ENCODE results near the gene CC2D2A. TPM values are rescaled to one million over a fixed set of nuclear protein-coding genes. Genes with fewer than 3 reads are reported as not detected.
A peak's percentile ranks its signal among the peaks of the same experiment; 100 is the strongest.

CC2D2A gene
- total RNA-seq, 2 experiments from 2014 or later = not detected

DNA sequence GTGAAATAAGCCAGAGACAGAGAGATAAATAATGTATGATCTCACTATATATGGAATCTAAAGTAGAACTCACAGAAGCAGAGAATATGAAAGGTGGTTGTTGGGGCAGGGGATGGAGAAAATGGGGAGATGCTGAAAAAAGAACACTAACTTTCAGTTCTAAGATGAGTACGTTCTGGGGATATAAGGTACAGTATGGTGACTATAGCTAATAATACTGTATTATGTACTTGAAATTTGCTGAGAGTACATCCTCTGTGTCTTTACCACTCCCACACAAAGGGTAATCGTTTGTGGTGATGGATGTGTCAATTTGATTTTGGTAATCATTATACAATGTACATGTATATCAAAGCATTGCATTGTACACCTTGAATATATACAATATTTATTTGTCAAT, 178.9 kb downstream of the CC2D2A start:
- Histone ChIP-seq H2AFZ (ENCODE audit: low read length) (no peak overlapping the region), H3K4me3 (ENCODE audit: low read depth, low read length, poor library complexity, severe bottlenecking) (no peak overlapping the region), H3K4me1 (ENCODE audit: insufficient read depth, low read length, poor library complexity, severe bottlenecking) (peaks cover 40% of the 10 kb centered on the region), H4K20me1 (ENCODE audit: insufficient read depth, low read length) (peaks cover 5% of the 10 kb centered on the region; the same call in 1 of the 2 replicates), H3K9me3 (ENCODE audit: low read length) (no peaks in the 10 kb centered on the region), H3K27ac (ENCODE audit: low read depth, low read length, poor library complexity, severe bottlenecking) (no peak overlapping the region), H3K9me2 (ENCODE audit: insufficient read depth, low read length) (no peaks in the 10 kb centered on the region), H3K36me3 (ENCODE audit: insufficient read depth, low read length) (peaks cover 9% of the 10 kb centered on the region), H3K79me2 (ENCODE audit: insufficient read depth, low read depth, low read length) (peaks cover 87% of the 10 kb centered on the region), H3K4me2 (ENCODE audit: low read length) (no peak overlapping the region)
- ChIA-PET CTCF (ENCODE audit: unreplicated experiment) (no interaction called here), POLR2A (no interaction called here)
- DNase-seq (ENCODE audit: low spot score) = no peak
- intact Hi-C loops (cut with micrococcal nuclease; ENCODE audit: unreplicated experiment) = no loop called here
- TF ChIP-seq EZH2phosphoT487 (IDR thresholded peaks at IDR 0.05; ENCODE audit: borderline replicate concordance, low read depth, low read length) (no peak), CTCF (conservative IDR thresholded peaks at IDR 0.05; ENCODE audit: low read length) (no peak)
- BruUV-seq (replicated peaks) = no TSS peak

DNA sequence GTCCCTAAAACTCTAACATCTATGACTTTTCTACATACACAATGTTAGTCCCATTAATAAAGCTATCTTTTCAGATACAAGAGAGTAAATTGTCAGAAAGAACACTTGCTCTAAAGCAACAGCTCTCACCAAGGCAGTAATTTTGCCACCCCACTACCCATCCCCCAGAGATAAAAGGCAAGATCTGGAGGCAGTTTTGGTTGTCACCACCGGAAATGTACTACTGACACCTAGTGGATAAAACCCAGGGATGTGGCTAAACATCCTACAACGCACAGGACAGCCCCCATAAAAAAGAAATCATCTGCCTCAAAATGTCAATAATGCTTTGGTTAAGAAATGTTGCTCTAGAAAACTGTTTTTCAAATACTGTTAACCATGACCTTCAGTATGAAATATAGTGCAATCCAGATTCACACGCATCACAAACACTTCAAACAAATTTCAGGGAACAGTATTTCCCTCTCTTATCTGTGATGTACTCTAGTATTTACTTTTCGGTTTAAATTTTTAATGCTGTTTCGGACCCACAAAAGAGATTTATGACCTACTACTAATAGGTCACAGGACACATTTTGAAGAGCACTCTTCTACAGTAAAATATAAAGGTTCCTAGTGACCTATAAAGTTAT, 180.3 kb downstream of the CC2D2A start:
- ChIA-PET POLR2A (interaction anchor here (0.5 kb wide), 1 partner anchor 71 kb away, joined by 3 read pairs; no protein-coding TSS in a partner anchor), CTCF (ENCODE audit: unreplicated experiment) (no interaction called here)
- H3K4me1 ChIP-seq (ENCODE audit: insufficient read depth, low read length, poor library complexity, severe bottlenecking) = peaks cover 43% of the 10 kb centered on the region
- intact Hi-C loops (cut with micrococcal nuclease; ENCODE audit: unreplicated experiment) = loop anchor here (1.0 to 10.0 kb wide), 6 partner anchors 171 to 575 kb away; partner anchors contain the start of gene TAPT1
- no peaks in the 10 kb centered on the region for H3K9me2 ChIP-seq (ENCODE audit: insufficient read depth, low read length)
- H4K20me1 ChIP-seq (ENCODE audit: insufficient read depth, low read length) = peaks cover 2% of the 10 kb centered on the region; the same call in 1 of the 2 replicates
- DNase-seq (ENCODE audit: low spot score) = peak; percentile 79
- peaks cover 9% of the 10 kb centered on the region for H3K36me3 ChIP-seq (ENCODE audit: insufficient read depth, low read length)
- H2AFZ ChIP-seq (ENCODE audit: low read length) = no peak overlapping the region
- peaks cover 88% of the 10 kb centered on the region for H3K79me2 ChIP-seq (ENCODE audit: insufficient read depth, low read depth, low read length)
- H3K27ac ChIP-seq (ENCODE audit: low read depth, low read length, poor library complexity, severe bottlenecking) = no peak overlapping the region
- no peak overlapping the region for H3K4me3 ChIP-seq (ENCODE audit: low read depth, low read length, poor library complexity, severe bottlenecking)
- H3K4me2 ChIP-seq (ENCODE audit: low read length) = peak overlapping the region; percentile 25
- peak; percentile 98 for TF ChIP-seq CTCF (conservative IDR thresholded peaks at IDR 0.05; ENCODE audit: low read length)
- no peak for TF ChIP-seq EZH2phosphoT487 (IDR thresholded peaks at IDR 0.05; ENCODE audit: borderline replicate concordance, low read depth, low read length)
- BruUV-seq (replicated peaks) = no TSS peak
- H3K9me3 ChIP-seq (ENCODE audit: low read length) = no peaks in the 10 kb centered on the region

Small RNA genes lying within 50 kb of the gene (small RNA-seq; reads per million reads assigned to genes)
- not detected for gene AC007016.1

Other genes starting within 250 kb of the CC2D2A start
- gene C1QTNF7, start 41.8 kb upstream of the CC2D2A start, total RNA-seq (2014; rRNA removed; shearing (Covaris generic)) = not detected in 2 replicates
- gene C1QTNF7, start 41.8 kb upstream of the CC2D2A start, total RNA-seq (2022) = not detected in 2 replicates
- gene FBXL5, start 185.5 kb downstream of the CC2D2A start, total RNA-seq (2014; rRNA removed; shearing (Covaris generic)) = 73.9 and 102 TPM in 2 replicates
- 43.5 and 50.5 TPM in 2 replicates for gene FBXL5, start 185.5 kb downstream of the CC2D2A start, total RNA-seq (2022)
- gene FAM200B, start 211.9 kb downstream of the CC2D2A start, total RNA-seq (2014; rRNA removed; shearing (Covaris generic)) = 11.0 and 11.5 TPM in 2 replicates
- gene FAM200B, start 211.9 kb downstream of the CC2D2A start, total RNA-seq (2022) = 25.0 and 31.7 TPM in 2 replicates
- 0.50 and 0.67 TPM in 2 replicates for gene BST1, start 233.2 kb downstream of the CC2D2A start, total RNA-seq (2014; rRNA removed; shearing (Covaris generic))
- 0.21 TPM in 1 of 2 replicates, not detected in the other for gene BST1, start 233.2 kb downstream of the CC2D2A start, total RNA-seq (2022)